Esophagus squamous epithelium (tissue), 5 donors: ENCODE data around the gene LSM6. TPM values are rescaled to one million over a fixed set of nuclear protein-coding genes. Genes with fewer than 3 reads are reported as not detected.

ENCODE experiments used
- DNase-seq: peaks from one replicate; lab custom pipeline; 2025; lab: John Stamatoyannopoulos, UW
- H3K27ac ChIP-seq, 4 donors: fragments of 200-600 bp; sonication (generic); one replicate each; pipeline ENCODE4 v1.5.1; 2016 to 2019; ENCODE audit warnings: mild to moderate bottlenecking in 1 of 4
- H3K27me3 ChIP-seq, 4 donors: fragments of 200-600 bp; sonication (generic); 1 replicate in 3 of 4; 2 replicates in 1 of 4; pipeline versions ENCODE4 v1.5.1 to v1.6.0; 2017 to 2021; ENCODE audit warnings: antibody characterized with exemption in 1 of 4
- H3K36me3 ChIP-seq, 3 donors: fragments of 200-600 bp; sonication (generic); one replicate each; pipeline ENCODE4 v1.5.1; 2016 to 2019
- H3K4me1 ChIP-seq, 3 donors: fragments of 200-600 bp; sonication (generic); one replicate each; pipeline ENCODE4 v1.5.1; 2017 to 2019
- H3K4me3 ChIP-seq, 4 donors: fragments of 200-600 bp; sonication (generic); 1 replicate in 3 of 4; 2 replicates in 1 of 4; pipeline ENCODE4 v1.5.1; 2016 to 2019; ENCODE audit warnings: mild to moderate bottlenecking in 2 of 4, moderate library complexity in 1 of 4
- H3K9me3 ChIP-seq, 3 donors: fragments of 200-600 bp; sonication (generic); one replicate each; pipeline ENCODE4 v1.5.1; 2016 to 2019
- CTCF ChIP-seq, 6 experiments: fragments of 450-650 bp in 4 of 6; fragments of 200-600 bp in 2 of 6; sonication (generic) in 2 of 6; IDR thresholded peaks; one replicate each; pipeline ENCODE4 v1.5.1; 2016 to 2019; ENCODE audit warnings: antibody characterized with exemption in 6 of 6, mild to moderate bottlenecking in 4 of 6, moderate library complexity in 4 of 6
- POLR2A ChIP-seq, 4 donors: fragments of 450-650 bp; IDR thresholded peaks; one replicate each; pipeline ENCODE4 v1.6.1; 2017; ENCODE audit warnings: antibody characterized with exemption in 4 of 4, mild to moderate bottlenecking in 4 of 4, moderate library complexity in 3 of 4
- WGBS, 2 donors: methylation state at CpG; one replicate each; pipeline ENCODE4 v1.1.5; 2018; 5-methylcytosine and 5-hydroxymethylcytosine counted together
- intact Hi-C: fragments of 100-400 bp; cut with DNase I; formaldehyde crosslinking; loops from one replicate; pipeline ENCODE4 v1.15.0; 2022
- total RNA-seq, 4 donors: library from RNA; depleted of rRNA; stranded (reverse); fragments of >200 nt; gene quantifications; one replicate each; pipeline ENCODE4 v1.1.0, GENCODE V29; 2016
- donor health status: DM: yes; HTN: yes; CAD: no.

LSM6 gene
- total RNA-seq, 4 donors from 2014 or later: 23.9 to 35.6 (median 25.8) TPM

GRCh38 chr4:146142768-146143167, 32.8 kb upstream of the LSM6 start:
- no peaks in the 10 kb centered on the region for H3K9me3 ChIP-seq
- no peak for DNase-seq
- TF ChIP-seq POLR2A (IDR thresholded peaks at IDR 0.05): no peak
- TF ChIP-seq CTCF (IDR thresholded peaks at IDR 0.05): no peak
- no peak overlapping the region for H3K27ac ChIP-seq
- no peaks in the 10 kb centered on the region for H3K36me3 ChIP-seq
- H3K4me1 ChIP-seq: no peaks in the 10 kb centered on the region
- intact Hi-C loops: no loop called here
- H3K4me3 ChIP-seq: no peak overlapping the region
- no peaks in the 10 kb centered on the region for H3K27me3 ChIP-seq

DNA sequence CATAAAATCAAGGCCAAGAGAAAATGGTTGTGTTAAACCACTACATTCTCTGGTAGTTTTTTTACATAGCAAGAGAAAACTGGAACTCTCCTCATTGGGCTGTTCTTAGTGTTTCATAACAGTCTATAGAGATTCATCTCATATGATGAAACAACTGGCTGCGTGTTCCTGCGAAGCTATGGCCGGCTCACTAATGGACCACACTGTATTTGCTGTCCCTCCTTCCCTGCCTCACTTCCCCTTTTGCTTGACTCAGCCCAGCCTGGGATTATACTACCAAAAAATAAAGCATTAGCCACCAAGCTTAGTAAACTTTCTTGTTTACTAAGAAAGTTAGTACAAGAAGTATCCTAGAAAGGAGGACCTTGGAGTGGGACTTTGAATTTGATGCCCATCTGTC, 31.6 kb upstream of the LSM6 start:
- no peak overlapping the region for H3K4me3 ChIP-seq
- intact Hi-C loops: no loop called here
- H3K27ac ChIP-seq: no peak overlapping the region
- H3K27me3 ChIP-seq: no peaks in the 10 kb centered on the region
- 72 to 90% methylated on average over 3 of the region's 3 CpGs for WGBS, 2 donors
- DNase-seq: no peak
- H3K4me1 ChIP-seq: no peaks in the 10 kb centered on the region
- H3K36me3 ChIP-seq: no peaks in the 10 kb centered on the region
- no peaks in the 10 kb centered on the region for H3K9me3 ChIP-seq
- TF ChIP-seq POLR2A (IDR thresholded peaks at IDR 0.05) (no peak), CTCF (IDR thresholded peaks at IDR 0.05) (no peak)

DNA sequence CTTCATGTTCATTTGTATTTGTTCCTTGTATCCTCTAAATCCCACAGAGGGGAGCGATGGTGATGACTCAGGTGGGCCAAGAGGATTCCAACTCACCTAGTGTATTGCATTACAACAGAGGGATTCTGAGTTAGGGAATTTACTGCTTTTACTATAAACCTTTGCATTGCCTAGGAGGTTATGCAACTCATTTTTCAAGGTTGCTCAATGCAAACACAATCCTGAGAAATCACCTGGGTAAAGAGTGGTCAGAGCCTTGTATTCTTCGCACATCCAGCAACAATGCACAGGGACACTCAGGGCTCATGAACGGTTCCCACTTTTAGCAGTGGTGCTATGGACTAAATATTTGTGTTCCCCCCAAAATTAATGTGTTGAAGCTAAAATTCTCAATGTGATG, 28.6 kb upstream of the LSM6 start:
- H3K27ac ChIP-seq: no peak overlapping the region
- TF ChIP-seq CTCF (IDR thresholded peaks at IDR 0.05) (no peak), POLR2A (IDR thresholded peaks at IDR 0.05) (no peak)
- H3K27me3 ChIP-seq: no peaks in the 10 kb centered on the region
- intact Hi-C loops: no loop called here
- no peak overlapping the region for H3K4me3 ChIP-seq
- no peak for DNase-seq
- H3K9me3 ChIP-seq: no peaks in the 10 kb centered on the region
- H3K4me1 ChIP-seq: no peaks in the 10 kb centered on the region
- WGBS, 2 donors: 81 to 83% methylated on average over 3 of the region's 3 CpGs
- no peaks in the 10 kb centered on the region for H3K36me3 ChIP-seq

DNA sequence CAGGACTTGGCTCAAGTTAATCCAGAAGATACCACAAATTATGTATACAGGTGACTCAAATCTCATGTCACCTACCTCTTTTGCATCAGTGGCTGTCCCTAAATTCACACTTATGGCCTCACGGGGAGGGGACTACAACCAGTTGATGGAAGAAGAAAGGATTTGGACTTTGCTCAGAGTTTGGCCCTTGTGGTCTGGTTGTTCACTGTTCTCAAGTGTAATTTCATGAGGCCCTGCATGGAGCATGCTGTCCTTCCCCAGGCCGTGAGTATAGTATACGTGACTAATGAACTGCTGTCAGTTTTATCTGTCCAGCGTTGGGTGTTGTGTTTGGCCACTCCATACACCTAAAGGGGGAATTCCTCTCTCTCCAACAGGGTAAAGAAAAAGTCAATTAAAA, 27.5 kb upstream of the LSM6 start:
- WGBS, 2 donors: 95 to 100% methylated on average over 3 of the region's 4 CpGs
- Histone ChIP-seq H3K4me1 (no peaks in the 10 kb centered on the region), H3K36me3 (no peaks in the 10 kb centered on the region), H3K27ac (no peak overlapping the region), H3K27me3 (no peaks in the 10 kb centered on the region), H3K4me3 (no peak overlapping the region), H3K9me3 (no peaks in the 10 kb centered on the region)
- no peak for DNase-seq
- no peak for TF ChIP-seq CTCF (IDR thresholded peaks at IDR 0.05)
- no peak for TF ChIP-seq POLR2A (IDR thresholded peaks at IDR 0.05)
- intact Hi-C loops: no loop called here

GRCh38 chr4:146154057-146154456, 21.5 kb upstream of the LSM6 start:
- H3K9me3 ChIP-seq: no peaks in the 10 kb centered on the region
- no peak overlapping the region for H3K4me3 ChIP-seq
- no peaks in the 10 kb centered on the region for H3K27me3 ChIP-seq
- H3K27ac ChIP-seq: no peak overlapping the region
- DNase-seq: no peak
- WGBS, 2 donors: 63 to 77% methylated on average over 2 of the region's 2 CpGs
- H3K36me3 ChIP-seq: no peaks in the 10 kb centered on the region
- TF ChIP-seq CTCF (IDR thresholded peaks at IDR 0.05) (no peak), POLR2A (IDR thresholded peaks at IDR 0.05) (no peak)
- intact Hi-C loops: no loop called here
- no peaks in the 10 kb centered on the region for H3K4me1 ChIP-seq
